OCI-LY7 (cell line): ENCODE results near the gene COL13A1.

Source experiments
- CTCF ChIP-seq: fragments of 200-600 bp; sonication (generic); conservative IDR thresholded peaks from 2 replicates; pipeline ENCODE4 v1.5.1; 2014; ENCODE audit warnings: mild to moderate bottlenecking, antibody characterized with exemption, low read length, moderate library complexity, mixed read lengths
- EZH2phosphoT487 ChIP-seq: fragments of 200-600 bp; sonication (generic); IDR thresholded peaks from 2 replicates; pipeline ENCODE4 v1.6.1; 2018; ENCODE audit warnings: low read depth, borderline replicate concordance, mild to moderate bottlenecking, mixed run types, antibody characterized with exemption, low read length, moderate library complexity, mixed read lengths

- no peak for TF ChIP-seq CTCF
- no peak for TF ChIP-seq EZH2phosphoT487
Measured at GRCh38 chr10:69759641-69760040, 42.1 kb upstream of the COL13A1 start.
